HG02981 (cell line): ENCODE measurements around the gene LIMA1.
"Not testable (repeated sequence)": the region's sequence is repeated elsewhere in the genome, so short reads cannot be mapped to it uniquely, and the experiment has no call there.

ENCODE experiments used
- ATAC-seq: cut with Tn5 transposase; IDR thresholded peaks from one replicate; pipeline ENCODE4 v1.9.1; 2021; ENCODE audit warnings: mild to moderate bottlenecking, moderate library complexity; ENCODE audit not compliant: unreplicated experiment

LIMA1 gene

DNA sequence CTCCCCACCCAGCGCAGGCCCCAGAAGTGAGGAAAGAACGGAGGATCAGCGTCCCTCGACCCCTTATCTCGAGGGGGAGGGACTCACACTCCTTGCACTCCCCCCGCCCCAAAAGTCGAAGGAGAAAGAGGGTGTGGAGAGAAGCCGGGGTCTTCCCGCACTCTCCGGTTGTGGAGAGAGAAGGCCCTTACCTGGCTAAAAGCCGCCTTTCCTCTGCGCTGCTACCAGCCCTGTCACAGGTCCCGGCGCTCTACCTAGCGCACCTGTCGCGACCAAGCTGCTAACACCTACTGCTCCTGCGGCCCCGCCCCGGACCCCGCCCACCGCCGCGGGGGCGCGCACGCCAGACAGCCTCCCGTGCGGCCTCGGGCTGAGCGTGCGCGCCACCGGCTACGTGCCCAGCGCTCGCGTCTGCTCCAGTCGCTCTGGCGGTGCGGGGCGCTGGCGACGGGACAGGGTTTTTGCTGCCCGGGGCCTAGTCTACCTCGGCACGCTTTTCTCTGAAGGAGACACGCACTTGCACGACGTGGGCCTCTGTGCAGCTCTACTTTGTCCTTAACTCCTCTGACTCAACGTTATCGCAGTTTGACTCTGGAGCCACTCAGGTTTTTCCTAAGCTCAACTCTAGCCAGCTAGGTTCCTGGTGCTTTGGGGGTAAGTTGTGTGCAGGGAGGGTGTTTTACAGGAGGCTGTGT, at the start of gene LIMA1:
TSS of gene LIMA1 (minus strand) at position 292 of the 695 bp plus-strand sequence. CDS start 34,769 bp downstream, outside the sequence.
- ATAC-seq, result peak; percentile 85

DNA sequence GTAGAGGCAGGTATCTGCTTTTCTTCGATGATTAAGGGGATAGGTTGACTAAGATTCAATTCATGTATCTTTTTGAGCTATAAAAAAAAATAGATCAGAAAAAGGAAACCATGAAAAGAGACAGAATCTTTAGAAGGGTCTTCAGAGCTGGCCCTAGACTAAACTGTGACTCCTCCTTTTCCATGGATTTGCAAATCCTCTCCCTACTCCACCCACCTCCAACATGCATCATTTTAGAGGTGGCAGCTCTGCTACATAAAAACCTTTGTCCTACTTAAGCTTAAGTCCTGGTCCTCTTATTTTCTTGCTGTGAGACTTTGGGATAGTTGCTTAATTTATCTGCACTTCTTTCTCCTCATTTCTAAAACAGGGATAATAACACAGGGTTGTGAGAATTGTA, 48.4 kb upstream of the LIMA1 start:
- no peak for ATAC-seq

DNA sequence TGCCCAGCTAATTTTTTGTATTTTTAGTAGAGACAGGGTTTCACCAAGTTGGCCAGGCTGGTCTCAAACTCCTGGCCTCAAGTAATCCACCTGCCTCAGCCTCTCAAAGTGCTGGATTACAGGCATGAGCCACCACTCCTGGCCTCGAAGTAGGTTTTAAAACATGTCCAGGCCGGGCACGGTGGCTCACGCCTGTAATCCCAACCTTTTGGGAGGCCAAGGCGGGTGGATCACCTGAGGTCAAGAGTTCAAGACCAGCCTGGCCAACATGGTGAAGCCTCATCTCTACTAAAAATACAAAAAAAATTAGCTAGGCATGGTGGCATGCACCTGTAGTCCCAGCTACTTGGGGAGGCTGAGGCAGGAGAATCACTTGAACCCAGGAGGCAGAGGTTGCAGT, 45.3 kb upstream of the LIMA1 start:
- ATAC-seq, result not testable (repeated sequence)

GRCh38 chr12:50326590-50327284, 43.4 kb upstream of the LIMA1 start:
- ATAC-seq, result no peak

DNA sequence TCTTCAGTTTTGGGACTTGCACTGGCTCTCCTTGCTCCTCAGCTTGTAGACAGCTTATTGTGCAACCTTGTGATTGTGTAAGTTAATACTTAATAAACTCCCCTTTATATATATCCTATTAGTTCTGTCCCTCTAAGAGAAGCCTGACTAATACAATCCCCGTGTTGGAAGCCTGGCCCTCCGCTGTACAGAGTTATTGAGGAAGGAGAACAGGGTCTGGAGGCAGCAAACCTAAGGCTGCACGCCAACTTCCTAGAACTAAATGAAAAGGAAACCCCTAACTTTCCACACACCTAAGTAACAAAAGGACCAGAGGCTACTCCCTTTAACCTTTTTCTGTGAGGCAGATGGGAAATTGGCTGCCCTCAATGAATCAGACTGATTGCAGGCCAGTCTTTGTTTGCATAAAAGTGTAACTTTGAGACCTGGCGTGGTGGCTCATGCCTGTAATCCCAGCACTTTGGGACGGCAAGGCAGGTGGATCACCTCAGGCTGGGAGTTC, 42.6 kb upstream of the LIMA1 start:
- ATAC-seq, result no peak

- not testable (repeated sequence) for ATAC-seq
Observed at GRCh38 chr12:50324770-50325169, 41.5 kb upstream of the LIMA1 start.

DNA sequence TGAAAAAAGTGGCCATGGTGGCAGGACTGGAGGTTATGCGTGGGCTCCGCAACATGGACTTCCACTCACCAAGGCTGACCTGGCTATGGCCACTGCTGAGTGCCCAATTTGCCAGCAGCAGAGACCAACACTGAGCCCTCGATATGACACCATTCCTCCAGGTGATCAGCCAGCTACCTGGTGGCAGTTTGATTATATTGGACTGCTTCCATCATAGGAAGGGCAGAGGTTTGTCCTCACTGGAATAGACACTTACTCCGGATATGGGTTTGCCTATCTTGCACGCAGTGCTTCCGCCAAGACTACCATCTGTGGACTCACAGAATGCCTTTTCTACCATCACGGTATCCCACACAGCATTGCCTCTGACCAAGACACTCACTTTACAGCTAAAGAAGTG, 40.8 kb upstream of the LIMA1 start:
- not testable (repeated sequence) for ATAC-seq

DNA sequence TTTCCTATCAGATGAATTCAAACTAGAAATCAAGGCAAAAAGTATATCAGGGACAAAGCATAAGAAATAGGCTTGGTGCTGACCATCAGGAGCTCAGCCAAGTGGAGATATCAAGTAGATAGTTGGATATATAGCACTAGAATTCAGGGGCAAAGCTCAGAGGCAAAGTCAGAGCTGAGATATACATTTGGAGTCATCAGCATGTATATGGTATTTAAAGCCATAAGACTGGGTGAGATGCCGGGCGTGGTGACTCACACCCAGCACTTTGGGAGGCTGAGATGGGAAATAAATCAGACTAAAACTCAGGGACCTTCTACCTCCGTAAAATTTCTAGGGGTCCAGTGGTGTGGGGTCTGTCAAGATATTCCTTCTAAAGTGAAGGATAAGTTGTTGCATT, 38.9 kb upstream of the LIMA1 start:
- no peak for ATAC-seq

DNA sequence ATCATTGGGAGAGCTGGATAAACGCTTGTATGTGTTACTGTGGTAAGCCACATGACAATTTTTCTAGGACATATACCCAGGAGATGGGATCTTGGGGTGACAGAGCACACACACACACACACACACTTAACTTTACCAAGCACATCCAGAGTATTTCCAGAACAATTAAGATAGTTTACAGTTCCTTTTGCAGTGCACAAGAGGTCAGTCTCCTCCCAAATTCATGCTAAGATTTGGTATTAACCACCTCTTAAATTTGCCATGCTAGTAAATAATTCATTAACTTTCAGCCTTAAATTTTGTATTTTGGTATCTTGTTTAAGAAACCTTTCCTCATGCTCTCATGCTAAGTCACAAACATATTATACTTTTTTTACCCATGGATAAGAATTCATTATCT, 33.9 kb upstream of the LIMA1 start:
- ATAC-seq, result no peak

DNA sequence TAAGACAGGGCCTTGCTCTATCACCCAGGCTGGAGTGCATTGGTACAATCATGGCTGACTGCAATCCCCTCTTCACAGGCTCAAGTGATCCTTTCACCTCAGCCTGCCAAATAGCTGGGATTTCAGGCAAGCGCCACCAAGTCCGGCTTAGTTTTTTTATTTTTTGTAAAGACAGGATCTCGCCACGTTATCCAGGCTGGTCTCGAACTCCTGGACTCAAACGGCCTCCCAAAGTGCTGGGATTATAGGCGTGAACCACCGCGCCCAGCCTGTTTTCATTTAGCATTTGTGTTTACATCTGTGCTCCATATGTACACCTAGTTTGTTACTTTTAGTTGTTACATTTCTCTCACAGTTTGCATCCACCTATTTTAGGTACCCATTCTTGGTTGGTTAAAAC, 32.5 kb upstream of the LIMA1 start:
- ATAC-seq, result no peak

GRCh38 chr12:50314636-50315312, 31.5 kb upstream of the LIMA1 start:
- ATAC-seq, result no peak

- not testable (repeated sequence) for ATAC-seq
Observed at GRCh38 chr12:50313971-50314370, 30.7 kb upstream of the LIMA1 start.

DNA sequence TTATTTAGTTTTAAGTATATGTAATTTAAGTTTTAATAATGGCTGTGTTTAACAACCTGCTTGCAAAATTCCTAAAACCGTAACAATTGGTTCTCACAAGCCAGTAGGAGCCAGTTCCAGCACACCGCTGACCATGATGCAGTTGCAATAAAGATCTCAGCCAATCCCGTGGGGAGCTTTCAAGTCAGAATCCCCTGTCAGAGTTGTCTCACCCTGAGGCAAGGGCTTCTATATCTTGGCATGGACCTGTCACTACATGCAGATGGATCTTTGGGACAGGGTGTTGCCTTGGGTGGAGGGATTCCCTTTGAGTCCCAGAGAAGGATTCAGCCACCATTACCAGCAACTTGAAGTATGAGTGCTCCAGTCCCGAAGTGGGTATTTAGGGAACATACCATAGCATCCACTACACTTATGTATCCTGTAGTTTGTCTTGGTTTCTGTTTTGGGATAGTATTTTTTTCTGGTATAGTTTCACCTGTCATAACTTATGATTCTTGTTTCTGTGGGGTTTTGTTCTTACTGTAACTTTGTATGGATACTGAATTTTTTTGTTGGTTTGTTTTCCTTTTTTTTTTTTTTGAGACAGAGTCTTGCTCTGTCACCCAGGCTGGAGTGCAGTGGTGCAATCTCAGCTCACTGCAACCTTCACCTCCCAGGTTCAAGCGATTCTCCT, 30.1 kb upstream of the LIMA1 start:
- ATAC-seq, result no peak

- not testable (repeated sequence) for ATAC-seq
Observed at GRCh38 chr12:50311858-50312609, 28.7 kb upstream of the LIMA1 start.

DNA sequence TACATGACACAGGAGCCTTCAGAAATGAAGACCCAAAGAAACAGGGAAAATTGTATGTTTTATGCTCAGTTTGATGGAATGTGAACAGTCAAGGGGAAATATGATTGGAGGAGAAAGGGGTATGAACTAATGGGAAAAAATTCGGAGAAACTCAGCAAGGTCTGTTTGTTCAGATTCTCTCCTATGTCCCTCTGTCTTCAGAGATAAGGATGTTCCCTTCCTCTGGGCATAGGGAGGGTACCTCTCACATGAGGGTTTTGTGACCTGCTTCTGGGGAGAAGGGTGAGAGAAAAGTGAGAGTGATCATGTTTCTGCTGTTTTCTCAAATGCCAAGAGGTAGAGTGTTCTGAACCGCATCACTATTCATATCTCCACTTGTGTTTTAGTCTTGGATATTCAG, 26.6 kb upstream of the LIMA1 start:
- ATAC-seq, result no peak

DNA sequence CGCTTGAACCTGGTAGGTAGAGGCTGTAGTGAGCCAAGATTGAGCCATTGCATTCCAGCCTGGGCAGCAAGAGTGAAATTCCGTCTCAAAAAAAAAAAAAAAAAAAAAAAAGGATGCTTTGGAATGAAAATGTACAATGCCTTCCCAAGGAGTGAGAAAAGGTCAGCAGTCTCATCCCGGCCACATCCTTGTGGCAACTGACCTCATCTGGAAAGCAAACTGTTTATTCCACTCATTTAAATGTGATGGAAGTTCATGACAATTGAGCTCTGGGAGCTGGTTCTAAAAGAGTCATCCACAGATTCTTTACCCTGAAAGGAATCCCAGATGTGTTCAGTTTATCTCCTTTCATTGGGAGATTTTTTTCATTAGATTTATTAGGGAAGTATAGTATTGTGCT, 19.4 kb upstream of the LIMA1 start:
- no peak for ATAC-seq

DNA sequence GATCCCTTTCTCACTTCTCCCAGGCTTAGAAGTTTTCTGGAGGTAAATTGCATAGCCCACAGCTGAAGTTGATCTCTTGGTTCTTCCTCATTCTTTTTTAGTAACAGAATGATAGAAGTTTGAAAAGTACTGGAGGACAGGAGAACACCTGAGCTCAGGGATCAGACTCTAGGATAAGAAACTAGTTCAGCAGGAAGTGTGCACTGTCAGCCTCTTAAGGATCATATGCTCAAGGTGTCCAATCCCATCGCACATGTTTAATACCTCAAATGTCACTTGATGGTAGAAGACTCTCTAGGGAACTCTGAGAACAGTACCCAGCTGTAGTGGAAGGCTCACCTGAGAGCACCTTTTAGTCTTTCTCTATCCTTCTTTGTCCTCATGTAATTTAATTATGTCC, 14.7 kb upstream of the LIMA1 start:
- no peak for ATAC-seq

- ATAC-seq, result no peak
Observed at GRCh38 chr12:50297027-50297426, 13.7 kb upstream of the LIMA1 start.

- ATAC-seq, result no peak
Observed at GRCh38 chr12:50296554-50296953, 13.2 kb upstream of the LIMA1 start.

GRCh38 chr12:50291377-50291776, 8.1 kb upstream of the LIMA1 start:
- ATAC-seq, result no peak
